Vein endothelial cell (primary cell): ENCODE results near the gene PRPH. TPM values are rescaled to one million over a fixed set of nuclear protein-coding genes. Genes with fewer than 3 reads are reported as not detected.

ENCODE experiments used
- total RNA-seq: library from RNA; depleted of rRNA; stranded (reverse); fragments of >200 nt; gene quantifications from 2 replicates; pipeline ENCODE4 v1.2.3, GENCODE V29; 2012

The PRPH gene
- total RNA-seq = not detected in 2 replicates

GRCh38 chr12:49295082-49295936, at the start of gene PRPH:
Gene PRPH, plus strand, starts transcription at chr12:49295147. Its CDS starts 54 bp downstream, at chr12:49295201.

DNA sequence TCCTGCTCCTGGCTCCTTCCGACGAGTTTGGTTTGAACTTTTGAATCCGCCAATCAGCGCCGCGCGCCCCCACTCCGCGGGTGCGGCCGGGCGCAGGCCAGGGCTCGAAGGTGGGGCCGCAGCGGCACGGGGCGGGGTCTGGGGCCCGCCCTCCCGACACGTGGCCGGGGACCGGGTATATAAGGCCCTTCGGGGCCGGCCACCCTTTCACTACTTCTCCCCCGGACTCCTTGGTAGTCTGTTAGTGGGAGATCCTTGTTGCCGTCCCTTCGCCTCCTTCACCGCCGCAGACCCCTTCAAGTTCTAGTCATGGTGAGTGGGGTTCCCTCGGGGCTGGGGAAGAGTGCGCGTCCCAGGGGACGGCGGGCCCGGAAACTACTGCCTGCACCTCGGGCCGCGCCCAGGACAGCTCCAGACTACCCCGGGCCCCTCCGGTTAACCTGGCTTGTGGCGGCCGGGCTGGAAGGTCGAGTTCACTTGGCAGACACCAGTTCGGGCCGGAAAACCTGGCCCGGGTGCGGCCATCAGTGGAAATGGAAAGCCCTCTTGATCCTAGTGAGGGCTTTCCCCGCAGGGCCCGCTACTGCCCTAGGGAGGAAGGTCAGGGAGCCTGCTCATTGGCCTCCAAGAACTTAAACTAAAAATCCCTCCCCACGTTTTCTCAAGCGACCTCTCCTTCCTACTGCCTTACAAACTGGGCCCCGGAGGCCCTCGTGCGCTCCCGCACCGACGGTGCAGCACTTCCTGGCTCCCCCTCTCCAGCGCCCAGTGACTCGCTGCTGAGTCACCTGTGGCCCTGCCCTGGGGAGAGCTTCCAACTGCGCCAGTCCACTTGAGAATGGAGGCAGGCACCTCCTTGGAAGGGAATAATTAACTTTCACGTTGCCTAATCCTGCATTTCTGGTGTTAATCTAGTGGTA, 29.8 kb upstream of the PRPH start, which contains the start of gene TUBA1C:
TSS of gene TUBA1C (plus strand) at position 210 of the 920 bp plus-strand sequence. CDS start at position 310, 100 bp downstream.

DNA sequence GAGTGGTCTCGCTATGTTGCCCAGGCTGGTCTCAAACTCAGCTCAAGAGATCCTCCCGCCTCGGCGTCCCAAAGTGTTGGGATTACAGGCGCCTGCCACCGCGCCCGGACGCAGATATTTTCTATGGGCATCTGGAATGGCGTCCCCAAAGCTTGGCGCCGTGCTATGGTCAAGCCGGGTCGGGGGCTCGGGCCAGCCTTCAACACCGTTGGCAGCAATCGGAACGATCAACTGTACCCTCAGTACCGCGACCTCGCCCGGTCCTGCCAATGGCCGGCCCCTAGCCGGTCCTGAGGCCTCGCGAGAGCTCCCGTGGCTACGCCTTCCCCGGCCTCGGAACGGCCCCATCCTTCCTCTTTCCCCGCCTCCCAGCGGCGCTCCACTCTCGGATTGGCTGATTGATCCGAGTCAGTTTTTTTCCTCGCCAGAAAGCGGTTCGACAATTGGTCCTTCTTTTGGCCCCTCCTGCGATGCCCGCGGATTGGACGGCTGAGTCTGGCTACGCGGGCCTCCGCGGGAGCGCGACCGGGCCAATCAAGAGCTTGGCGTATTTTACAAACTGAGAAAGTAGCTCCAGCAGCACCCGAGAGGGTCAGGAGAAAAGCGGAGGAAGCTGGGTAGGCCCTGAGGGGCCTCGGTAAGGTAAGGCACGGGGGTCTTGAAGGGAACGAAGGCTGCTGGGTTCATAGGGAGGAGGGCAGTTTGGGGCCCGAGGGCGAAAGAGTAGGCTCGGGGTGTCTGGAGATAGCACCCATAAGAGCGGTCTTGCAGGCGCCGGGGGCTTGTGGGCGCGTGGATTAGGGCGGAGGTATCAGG, 28.0 kb downstream of the PRPH start, which contains the start of gene TROAP:
TSS of gene TROAP (plus strand) at position 548 of the 816 bp plus-strand sequence. CDS start 354 bp downstream, outside the sequence.

DNA sequence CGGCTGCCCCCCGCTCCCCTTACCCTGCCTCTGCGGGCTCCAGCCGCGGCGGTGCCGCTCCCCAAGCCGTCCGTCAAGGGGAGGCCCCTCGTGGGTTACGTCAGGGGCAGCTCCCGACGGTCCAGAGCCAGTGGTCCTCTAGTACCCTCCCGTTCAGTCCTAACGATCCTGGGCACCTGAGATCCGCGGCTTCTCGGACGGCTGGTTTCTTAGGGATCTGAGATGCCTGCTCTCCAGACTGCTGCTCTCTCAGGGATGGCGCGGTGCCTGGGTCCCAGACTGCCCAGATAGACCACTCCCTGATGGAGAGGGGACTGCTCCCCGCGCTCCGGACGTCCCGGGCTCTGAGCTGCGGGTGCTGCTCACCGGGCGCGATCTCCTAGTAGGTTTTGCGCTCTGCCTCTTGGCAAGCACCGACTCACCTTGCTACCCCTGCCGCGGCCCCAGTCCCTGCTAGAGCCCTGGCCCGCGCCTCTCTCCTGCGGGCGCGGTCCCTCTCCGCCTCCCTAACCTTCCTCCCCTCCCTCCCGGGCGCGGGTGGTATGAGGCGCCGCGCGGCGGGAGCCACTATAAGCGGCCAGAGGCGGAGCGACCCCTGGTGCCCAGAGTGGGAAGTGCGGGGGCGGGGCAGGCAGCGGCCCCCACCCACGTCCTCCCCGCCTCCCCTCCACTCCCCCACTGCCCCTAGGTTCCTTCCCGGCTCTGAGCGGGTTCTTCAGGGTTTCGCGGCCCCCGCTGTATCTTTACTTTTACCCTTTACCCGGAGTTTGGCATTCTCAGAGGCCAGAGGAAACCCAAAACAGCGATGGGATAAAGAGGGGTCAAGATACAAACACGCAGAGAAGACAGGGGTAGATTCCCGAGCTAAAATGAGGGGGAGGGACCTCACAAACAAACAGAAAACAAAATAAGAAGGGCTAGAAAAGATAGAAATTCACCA, 42.0 kb downstream of the PRPH start, which contains the start of gene C1QL4:
TSS of gene C1QL4 (minus strand) at position 544 of the 940 bp plus-strand sequence. CDS start 711 bp downstream, outside the sequence.

GRCh38 chr12:49346659-49347310, 51.8 kb downstream of the PRPH start, which contains the start of gene DNAJC22:
Gene DNAJC22, plus strand, starts transcription at chr12:49346888. Its CDS starts 1,985 bp downstream, at chr12:49348873.

Other genes with a start within 250 kb of the PRPH start
- 45.7 and 68.0 TPM in 2 replicates for gene KMT2D, start 234.4 kb upstream of the PRPH start, total RNA-seq
- gene RHEBL1, start 225.2 kb upstream of the PRPH start, total RNA-seq = 0.33 and 1.3 TPM in 2 replicates
- gene DHH, start 200.3 kb upstream of the PRPH start, total RNA-seq = 1.9 and 2.3 TPM in 2 replicates
- gene LMBR1L, start 184.3 kb upstream of the PRPH start, total RNA-seq = 72.9 and 91.5 TPM in 2 replicates
- gene TUBA1B, start 163.8 kb upstream of the PRPH start, total RNA-seq = 1,955 and 2,646 TPM in 2 replicates
- gene TUBA1A, start 106.1 kb upstream of the PRPH start, total RNA-seq = 1,351 and 1,541 TPM in 2 replicates
- gene TUBA1C, start 30.1 kb upstream of the PRPH start, total RNA-seq = 577 and 800 TPM in 2 replicates
- 7.8 and 16.5 TPM in 2 replicates for gene TROAP, start 28.1 kb downstream of the PRPH start, total RNA-seq
- 0.10 TPM in 1 of 2 replicates, not detected in the other for gene C1QL4, start 42.0 kb downstream of the PRPH start, total RNA-seq
- 0.29 and 0.65 TPM in 2 replicates for gene DNAJC22, start 51.7 kb downstream of the PRPH start, total RNA-seq
- 50.6 and 61.0 TPM in 2 replicates for gene SPATS2, start 72.3 kb downstream of the PRPH start, total RNA-seq
- gene KCNH3, start 243.9 kb downstream of the PRPH start, total RNA-seq = under 0.01 TPM in 1 of 2 replicates, not detected in the other